GM19035 (cell line): ENCODE results near the gene MPG.
A peak's percentile ranks its signal among the peaks of the same experiment; 100 is the strongest.

Experiments used
- ATAC-seq: cut with Tn5 transposase; IDR thresholded peaks from one replicate; pipeline ENCODE4 v1.9.1; 2021; ENCODE audit not compliant: unreplicated experiment

MPG gene

DNA sequence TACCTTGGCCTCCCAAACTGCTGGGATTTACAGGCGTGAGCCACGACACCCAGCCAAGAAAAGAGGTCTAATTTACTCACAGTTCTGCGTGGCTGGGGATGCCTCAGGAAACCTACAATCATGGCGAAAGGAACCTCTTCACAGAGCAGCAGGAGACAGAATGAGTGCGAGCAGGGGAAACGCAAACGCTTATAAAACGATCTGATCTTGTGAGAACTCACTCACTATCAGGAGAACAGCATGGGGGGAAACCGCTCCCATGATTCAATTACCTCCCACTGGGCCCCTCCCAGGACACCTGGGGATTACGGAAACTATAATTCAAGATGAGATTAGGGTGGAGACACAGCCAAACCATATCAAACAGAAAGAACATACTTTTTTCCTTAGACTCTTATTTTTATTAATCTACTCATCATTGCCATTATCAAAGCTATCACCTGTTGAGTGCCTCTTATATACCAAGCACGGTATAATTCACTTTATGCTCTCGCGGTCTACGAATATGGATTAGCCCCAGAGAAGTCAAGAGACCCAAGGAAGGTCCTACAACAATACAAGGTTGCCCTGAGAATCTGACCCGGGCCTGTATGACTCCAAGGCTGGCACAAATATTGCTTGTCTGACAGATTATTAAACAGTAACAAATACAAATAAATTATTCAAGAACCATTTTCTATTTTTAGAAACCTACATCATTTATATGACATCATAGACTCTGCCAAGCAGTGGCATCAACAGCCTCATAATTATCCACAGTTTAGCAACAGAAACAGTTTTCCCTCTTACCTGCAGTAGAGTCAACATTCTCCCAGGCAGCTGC, 27.0 kb upstream of the MPG start:
- no peak for ATAC-seq

DNA sequence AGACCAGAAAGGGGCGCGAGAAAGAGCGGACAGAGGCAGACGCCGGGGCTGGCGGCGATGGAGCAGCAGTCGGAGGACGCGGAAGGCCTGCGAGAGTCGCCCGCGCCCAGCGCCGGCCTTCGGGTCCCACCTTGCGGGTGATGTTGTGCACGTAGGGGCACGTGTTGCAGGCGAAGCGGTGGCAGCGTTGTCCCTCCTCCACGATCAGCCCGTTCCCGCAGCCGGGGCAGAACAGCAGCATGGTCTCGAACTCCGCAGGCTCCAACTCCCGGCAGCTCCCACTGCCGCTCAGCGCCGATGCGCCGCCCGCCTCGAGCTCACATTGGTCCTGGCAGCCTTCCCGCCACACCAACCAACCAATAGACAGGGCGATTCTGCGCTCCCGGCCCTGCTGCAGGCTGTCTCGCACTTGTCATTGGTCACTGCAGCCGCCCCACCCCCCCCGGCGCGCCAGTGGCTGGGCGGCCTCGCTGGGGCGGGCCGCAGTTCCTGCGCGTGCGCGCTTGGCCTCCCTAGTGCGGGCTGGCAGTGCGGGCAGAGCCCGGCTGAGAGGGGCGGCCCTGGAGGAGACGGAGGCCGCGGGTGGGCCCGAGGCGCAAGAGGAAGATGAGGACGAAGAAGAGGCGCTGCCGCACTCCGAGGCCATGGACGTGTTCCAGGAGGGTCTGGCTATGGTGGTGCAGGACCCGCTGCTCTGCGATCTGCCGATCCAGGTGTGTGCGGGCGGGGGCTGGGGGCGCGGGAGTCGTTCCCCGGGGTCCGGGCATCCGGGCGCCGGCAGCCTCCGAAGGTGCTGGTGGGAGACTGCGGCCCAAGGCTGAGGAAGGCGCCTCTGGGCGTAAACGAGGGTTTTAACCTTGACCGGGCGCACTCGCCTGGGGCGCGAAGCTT, 24.4 kb upstream of the MPG start, which contains the start of the genes POLR3K and SNRNP25:
TSS of gene POLR3K (minus strand) at position 263 of the 891 bp plus-strand sequence. CDS start at position 241, 22 bp downstream.
TSS of gene SNRNP25 (plus strand) at position 483 of the 891 bp plus-strand sequence. CDS start at position 672, 189 bp downstream.
- peak; percentile 93 for ATAC-seq

DNA sequence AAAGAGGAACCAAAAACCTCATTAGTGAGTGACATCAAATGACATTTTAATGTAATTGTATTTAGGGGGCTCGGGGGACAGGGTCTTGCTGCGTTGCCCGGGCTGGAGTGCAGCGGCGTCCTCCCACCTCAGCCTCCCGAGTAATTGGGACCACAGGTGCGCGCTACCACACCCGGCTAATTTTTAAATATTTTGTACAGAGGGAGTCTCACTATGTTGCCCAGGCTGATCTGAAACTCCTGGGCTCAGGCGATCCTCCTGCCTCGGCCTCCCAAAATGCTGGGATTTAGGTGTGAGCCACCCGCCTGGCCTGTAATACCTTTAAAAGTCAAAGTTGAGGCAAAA, 23.8 kb upstream of the MPG start:
- ATAC-seq = no peak

DNA sequence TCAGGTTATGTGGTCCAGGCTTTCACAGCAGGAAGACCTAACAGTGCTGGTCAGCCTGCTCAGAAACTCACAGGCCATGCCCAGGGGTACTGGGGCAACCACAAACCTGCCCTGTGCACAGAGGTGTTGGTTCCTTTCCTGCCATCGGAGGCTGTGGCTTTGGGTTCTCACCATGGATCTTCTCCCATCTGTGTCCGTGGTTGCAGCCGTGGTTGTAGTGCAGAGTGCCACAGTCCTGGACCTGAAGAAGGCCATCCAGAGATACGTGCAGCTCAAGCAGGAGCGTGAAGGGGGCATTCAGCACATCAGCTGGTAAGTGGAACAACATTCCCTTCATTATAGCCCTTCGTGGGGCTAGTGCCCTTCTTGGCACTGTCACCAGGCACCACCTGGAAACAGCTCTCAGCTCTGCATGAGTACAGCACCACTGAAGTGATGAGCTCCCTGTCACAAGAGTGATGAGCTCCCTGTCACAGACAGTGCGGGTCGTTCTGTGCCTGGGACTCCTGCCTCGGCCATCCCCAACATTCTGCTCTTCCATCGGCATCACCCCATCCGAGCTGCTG, 22.4 kb upstream of the MPG start:
- ATAC-seq = no peak

DNA sequence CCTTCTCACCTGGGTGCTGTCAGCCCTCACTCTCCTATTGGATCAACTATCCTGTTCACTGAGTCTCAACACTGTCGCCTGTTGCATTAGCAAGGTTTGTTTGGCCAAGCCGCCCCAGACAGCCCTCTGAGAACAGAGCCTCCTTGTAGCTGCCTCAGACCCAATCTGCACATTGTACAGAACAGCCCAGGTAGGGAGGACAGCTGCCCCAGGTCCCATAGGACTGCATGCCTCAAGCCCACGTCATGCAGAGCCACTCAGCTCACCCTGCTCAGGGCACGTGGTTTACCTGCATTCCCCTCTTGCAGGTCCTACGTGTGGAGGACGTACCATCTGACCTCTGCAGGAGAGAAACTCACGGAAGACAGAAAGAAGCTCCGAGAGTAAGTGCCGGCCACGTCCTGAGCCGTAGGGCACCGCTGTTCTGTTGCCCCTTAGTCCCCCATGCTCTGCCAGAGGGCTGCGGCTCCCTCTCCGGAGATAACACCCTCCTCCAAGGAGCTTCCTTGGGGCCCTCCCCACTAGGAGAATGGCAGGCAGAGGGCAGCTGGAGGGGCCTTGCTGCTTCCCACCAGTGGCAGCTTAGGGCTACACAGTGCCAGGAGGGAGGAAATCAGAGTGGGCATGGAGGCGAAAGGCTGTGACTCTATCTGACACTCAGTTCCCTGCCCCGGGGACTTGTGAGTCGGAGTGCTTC, 21.6 kb upstream of the MPG start:
- no peak for ATAC-seq

DNA sequence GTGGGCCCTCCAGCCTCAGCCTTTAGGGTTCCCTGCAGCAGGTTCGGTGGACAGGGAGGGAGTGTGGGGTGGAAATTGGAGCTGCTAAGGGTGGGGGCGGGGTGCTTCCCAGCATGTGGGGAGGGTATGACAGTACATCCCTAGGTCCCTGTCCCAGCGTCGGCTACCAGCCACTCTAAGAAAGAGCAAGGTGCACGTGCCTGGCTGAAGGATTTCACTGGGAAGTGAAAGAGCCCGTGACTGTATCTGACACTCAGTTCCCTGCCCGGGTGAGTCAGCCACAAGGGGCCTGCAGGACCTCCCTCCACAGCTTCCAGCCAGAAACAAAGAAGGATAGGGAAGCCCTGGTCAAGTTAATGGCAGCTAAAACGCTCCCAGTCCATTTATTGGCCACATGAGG, 20.3 kb upstream of the MPG start:
- no peak for ATAC-seq

DNA sequence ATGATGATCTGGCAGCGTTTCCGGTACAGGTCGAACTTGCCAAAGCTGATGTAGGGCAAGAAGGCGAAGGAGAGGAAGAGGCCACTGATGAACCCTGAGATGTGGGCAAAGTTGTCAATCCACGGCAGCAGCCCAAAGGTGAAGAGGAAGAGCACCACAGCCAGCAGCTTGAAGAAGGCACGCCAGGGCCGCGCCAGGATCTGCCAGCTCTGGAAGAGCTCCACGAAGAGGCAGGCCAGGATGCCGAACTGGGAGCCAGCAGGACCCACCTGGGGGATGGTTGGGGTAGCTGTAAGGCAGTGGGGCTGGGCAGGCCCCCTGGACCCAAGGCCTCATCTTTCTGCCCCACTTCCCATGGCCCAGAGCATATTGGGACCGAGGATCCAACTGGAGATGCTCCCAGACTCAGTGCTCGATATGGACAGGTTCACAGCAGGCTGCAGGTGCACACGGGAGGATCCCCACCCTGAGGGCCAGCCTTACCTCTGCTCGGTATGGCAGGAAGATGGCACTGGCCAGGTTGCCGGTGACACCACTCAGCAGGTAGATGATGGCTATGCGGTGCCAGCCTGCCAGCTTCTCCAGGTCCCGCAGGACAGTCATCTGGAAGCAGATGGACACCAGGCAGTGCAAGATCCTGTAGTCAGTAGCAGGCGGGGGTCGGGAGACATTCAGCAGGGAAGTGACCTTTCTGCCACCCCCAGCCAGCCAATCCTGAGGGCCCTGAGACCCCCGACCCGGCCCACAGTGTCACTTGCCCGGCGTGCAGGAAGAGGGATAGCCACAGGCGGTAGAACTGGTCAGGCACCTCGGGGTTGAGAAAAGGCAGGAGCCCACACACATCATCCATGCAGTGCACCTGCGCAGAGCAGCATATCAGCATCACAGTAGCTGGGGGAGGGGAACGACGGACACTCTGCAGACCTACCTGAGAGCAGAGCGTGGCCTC, 19.3 kb upstream of the MPG start:
- no peak for ATAC-seq

DNA sequence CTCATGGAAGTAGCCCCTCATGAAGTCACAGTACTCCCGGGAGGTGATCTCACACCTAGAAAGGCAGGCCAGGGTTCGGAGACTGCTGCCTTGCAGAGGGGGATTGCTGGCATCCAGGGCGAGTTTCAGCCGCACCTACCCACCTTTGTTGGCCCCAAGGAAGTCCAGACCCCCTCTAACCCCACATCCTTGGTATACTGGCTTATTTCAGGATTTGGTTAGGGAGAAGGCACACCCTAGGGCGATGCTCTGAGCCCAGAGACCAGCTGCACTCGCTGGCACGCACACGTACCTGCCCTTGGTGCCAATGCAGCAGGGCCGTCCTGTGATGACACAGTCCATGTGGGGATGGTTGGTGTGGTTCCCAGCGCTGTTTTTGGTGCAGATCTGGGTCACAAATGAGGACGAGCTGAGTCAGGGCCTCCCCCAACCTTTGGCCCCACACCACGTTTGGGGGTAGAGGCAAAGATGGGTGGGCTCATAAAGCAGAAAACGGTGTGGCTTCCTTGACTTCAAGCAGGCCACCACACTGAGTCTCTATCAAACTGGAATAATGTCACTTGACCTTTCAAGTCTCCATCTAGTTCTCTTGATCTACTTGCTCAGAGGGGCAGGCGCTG, 18.5 kb upstream of the MPG start:
- ATAC-seq = no peak

DNA sequence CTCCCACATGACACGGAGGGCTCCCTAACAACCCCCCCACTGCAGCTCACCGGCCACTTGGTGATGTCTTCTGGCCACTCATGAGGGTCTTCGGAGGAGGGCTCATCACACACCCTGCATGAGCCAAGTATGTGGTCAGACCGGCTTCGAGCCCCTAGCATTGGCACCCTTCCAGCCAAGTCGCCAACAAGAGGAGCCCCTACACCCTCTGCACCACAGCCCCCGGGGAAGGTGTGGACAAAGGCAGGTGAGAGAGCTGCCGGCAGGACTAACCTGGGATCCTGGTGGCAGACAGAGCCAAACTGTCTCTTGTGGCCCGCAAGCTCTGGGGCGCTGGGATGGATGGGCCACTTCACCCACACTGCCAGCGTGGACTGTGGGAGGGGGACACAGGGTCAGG, 17.9 kb upstream of the MPG start:
- ATAC-seq = no peak

DNA sequence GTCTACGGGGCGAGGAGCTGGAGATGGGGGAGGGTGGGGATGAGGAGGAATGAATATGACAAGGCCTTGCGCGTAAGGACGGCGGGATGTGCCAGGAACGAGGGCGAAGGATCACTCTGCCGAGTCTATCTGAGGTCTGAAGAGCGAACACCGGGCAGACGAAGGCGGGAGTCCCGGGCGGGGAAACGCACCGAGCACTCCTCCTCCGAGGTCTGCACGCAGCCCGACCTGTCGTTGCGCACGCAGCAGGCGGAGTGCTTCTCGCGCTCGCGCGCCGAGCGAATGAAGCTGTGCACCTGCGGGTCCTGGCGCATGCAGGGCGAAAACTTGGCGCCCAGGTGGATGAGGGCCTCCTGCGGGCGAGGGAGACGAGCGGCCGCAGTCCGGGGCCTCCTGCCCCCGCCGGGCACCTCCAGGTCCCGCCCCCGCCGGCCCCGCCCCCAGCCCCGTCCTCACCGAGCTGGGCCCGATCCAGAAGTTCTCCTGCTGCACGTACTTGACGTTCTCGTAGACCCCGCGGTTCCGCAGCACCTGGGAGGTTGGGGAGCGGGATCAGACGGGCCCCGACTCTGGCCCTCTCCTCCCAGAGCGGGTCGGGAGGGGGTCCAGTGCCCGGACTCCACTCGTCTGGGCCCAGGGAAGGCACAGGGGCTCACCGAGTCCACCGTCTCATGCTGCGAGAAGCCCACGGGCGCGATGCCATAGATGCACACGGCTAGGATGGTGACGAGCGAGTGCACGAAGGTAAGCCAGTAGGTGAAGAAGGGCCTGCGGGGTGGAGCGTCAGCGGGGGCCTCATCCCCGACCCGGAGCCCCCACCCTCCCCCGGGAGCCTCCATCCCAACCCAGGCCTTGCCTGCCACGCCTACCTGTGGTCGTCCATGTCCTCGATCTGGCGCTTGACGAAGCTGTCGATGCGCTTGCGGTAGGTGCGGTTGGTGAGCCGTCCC, 16.8 kb upstream of the MPG start:
- no peak for ATAC-seq

DNA sequence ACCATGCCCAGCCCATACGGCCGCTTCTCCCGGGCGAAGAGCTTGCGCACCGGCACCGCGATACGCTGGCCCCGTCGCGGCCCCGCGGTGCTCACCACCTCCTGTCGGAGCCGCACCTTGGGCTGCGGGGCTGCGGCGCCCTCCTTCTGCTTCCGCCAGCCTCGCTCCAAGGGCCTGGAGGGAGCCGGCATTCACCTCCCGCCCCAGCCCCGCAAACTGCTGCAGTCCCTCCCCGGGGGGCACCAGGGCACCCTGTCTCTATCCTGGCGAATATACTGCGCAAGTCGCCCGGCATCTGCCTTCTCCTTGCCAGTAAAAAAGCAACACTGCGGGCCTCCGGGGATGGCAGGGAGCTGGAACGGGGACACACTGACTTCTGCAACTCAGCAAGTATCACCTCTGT, 16.1 kb upstream of the MPG start:
- no peak for ATAC-seq

DNA sequence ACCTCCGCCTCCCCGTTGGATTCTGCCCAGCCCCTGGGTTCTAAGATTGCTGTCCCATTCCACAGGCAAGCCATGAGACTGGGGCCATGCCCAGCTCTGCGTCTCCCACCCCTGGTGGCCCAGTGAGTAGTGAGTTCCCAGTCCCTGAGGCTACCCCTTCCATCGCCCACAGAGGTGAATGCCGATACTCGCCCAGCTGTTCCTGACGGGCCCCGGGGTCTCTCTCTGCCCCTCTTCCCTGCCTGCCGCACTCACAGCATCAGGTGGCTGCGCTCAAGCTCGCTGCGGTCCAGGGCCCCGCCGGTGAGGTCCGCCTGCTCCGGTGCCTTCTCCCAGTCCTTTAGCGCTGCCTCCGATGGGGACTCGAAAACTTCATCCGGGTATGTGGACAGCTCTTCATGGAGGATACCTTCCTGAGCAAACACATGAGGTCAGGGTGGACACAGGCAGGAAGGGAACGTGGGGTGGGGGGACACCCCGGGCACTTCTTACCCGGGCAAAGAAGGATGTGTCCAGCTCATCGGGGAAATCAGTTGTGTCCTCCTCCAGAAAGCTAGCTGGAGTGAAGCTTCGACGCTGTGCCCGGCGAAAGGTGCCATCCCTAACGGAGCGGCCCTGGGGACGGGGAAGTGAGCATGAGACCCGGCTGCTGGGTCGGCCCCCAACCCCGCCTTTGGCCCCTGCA, 15.6 kb upstream of the MPG start:
- no peak for ATAC-seq

DNA sequence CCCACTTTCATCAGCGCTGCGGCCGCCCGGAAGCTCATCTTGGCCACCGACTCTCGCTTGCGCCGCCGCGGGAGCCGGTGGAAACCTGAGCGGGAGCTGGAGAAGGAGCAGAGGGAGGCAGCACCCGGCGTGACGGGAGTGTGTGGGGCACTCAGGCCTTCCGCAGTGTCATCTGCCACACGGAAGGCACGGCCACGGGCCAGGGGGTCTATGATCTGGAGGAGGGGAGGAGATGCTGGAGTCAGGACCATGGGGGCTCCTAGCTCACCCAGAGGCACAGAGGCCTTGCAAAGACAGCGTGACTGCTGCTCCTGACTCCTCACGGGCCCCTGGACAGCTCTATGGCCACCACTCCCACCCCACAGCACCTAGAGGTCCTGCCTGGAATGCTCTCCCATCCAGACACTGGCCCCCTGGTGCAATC, 15.0 kb upstream of the MPG start:
- no peak for ATAC-seq

DNA sequence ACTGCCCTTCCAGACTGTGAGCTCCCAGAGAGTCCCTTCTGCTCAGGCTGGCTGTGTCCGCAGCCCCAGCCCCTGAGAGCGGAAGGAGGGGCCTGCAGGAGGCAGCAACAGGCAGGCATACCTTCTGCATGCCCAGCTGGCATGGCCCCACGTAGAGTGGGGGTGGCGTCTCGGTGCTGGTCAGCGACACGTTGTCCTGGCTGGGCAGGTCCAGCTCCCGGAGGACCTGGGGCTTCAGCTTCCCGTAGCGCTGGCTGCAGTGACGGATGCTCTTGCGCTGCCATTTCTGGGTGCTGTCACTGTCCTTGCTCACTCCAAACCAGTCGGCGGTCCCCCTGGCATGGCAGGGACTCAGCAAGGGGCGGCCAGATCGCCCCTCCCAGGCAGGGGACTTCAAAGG, 14.6 kb upstream of the MPG start:
- no peak for ATAC-seq

DNA sequence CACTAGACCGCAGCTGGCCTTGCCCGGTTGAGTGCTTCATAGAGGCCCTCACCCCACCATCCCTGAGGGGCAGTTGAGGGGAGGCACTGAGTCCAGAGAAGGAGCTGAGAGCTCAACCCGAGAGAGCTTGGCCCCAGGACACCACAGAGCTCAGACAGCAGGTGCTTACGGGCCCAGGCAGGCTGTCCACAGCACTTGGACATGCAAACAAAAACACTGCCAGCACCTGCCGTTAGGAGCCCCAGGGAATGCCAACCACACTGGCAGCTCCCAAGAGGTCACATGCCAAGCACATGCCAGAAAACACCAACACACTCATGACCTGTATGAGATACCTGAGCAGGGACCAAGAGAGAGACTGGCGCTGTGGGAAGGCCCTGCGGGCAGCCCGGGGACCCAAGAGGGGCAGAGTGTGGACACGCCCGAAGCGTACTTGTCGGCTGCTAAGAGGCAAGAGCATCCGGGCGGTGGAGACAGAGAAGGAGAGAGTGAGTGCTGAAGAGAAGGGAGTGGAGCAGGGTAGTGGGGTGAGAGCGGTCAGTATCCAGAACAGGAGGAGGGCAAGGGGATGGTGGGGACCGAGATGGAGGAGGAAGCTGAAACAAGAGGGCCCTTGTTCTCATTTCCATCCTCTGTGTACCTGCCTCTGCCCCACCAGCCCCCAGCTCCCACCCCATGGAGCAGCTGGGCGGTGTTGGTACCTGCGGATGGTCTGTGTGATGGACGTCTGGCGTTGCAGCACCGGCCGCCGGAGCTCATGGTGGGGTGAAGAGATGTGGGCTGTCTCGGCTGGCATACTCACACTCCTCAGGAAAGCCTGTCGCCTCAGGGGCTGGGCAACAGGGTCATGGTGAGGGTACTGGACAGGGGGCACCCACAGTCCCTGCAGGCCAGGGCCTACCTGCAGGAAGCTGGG, 13.8 kb upstream of the MPG start:
- no peak for ATAC-seq

DNA sequence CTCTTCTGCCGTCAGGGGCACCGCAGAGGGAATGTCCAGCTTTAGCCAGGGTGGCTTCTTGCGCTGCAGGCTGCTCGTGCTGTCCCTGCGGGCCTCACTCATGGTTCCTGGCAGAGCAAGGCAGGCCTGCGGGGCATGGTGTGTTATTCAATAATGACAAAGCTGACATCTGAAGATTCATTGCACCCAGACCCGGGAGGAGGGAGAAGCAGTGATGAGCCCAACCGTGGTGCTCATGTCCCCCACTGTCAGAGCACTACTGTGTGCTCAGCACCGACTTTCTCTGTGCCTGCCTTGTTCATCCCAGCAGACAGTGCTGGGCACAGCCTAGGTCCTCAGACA, 13.1 kb upstream of the MPG start:
- no peak for ATAC-seq

DNA sequence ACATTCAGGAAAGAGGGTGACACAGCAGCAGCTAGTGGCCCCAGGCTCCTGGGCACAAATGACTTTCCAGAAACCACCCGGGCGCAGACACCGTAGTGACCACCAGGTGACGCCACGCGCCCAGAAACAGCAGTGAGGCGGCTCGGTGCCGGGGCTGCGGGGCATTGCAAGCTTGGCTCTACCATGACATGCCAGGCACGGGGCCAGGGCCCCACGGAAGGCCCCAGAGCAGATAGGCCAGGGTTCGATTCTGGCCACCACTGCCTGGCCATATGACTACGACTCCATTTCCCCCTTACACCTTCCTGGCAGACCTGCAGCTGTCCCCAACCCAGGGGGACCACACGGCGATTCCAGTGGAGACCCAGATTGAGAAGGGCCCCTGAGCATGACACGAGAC, 12.3 kb upstream of the MPG start:
- ATAC-seq = no peak
